ENCODE data around the gene SIRPB2.

The SIRPB2 gene

GRCh38 chr20:1472556-1473245 is 18.5 kb downstream of the SIRPB2 start:
- no peak for TF ChIP-seq CTCF (IDR thresholded peaks at IDR 0.05; ENCODE audit: poor library complexity, severe bottlenecking)
- peaks cover 25% of the 10 kb centered on the region for H3K4me1 ChIP-seq (ENCODE audit: insufficient read depth, poor library complexity, severe bottlenecking)
- H3K4me3 ChIP-seq (ENCODE audit: severe bottlenecking) = no peak overlapping the region
- ATAC-seq (ENCODE audit: low read depth) = no peak
- H3K9me3 ChIP-seq (ENCODE audit: severe bottlenecking) = no peaks in the 10 kb centered on the region
- DNase-seq (ENCODE audit: low spot score) = no peak
- H3K36me3 ChIP-seq (ENCODE audit: low read depth) = no peaks in the 10 kb centered on the region
- H3K27ac ChIP-seq (ENCODE audit: poor library complexity, severe bottlenecking) = no peak overlapping the region
- no peaks in the 10 kb centered on the region for H3K27me3 ChIP-seq (ENCODE audit: insufficient read depth, poor library complexity, severe bottlenecking)

- Histone ChIP-seq H3K27ac (ENCODE audit: poor library complexity, severe bottlenecking) (peak overlapping the region; percentile 57), H3K27me3 (ENCODE audit: insufficient read depth, poor library complexity, severe bottlenecking) (no peaks in the 10 kb centered on the region), H3K36me3 (ENCODE audit: low read depth) (no peaks in the 10 kb centered on the region), H3K4me3 (ENCODE audit: severe bottlenecking) (no peak overlapping the region), H3K9me3 (ENCODE audit: severe bottlenecking) (no peaks in the 10 kb centered on the region), H3K4me1 (ENCODE audit: insufficient read depth, poor library complexity, severe bottlenecking) (peaks cover 18% of the 10 kb centered on the region)
- no peak for ATAC-seq (ENCODE audit: low read depth)
- TF ChIP-seq CTCF (IDR thresholded peaks at IDR 0.05; ENCODE audit: poor library complexity, severe bottlenecking) = no peak
- no peak for DNase-seq (ENCODE audit: low spot score)
Measured at GRCh38 chr20:1471242-1471641, 20.0 kb downstream of the SIRPB2 start.

- TF ChIP-seq CTCF (IDR thresholded peaks at IDR 0.05; ENCODE audit: poor library complexity, severe bottlenecking) = peak; percentile 98
- Histone ChIP-seq H3K36me3 (ENCODE audit: low read depth) (peaks cover 3% of the 10 kb centered on the region; the same call in 1 of the 2 replicates), H3K4me1 (ENCODE audit: insufficient read depth, poor library complexity, severe bottlenecking) (peaks cover 14% of the 10 kb centered on the region), H3K27me3 (ENCODE audit: insufficient read depth, poor library complexity, severe bottlenecking) (no peaks in the 10 kb centered on the region), H3K27ac (ENCODE audit: poor library complexity, severe bottlenecking) (peak overlapping the region; percentile 57), H3K4me3 (ENCODE audit: severe bottlenecking) (no peak overlapping the region), H3K9me3 (ENCODE audit: severe bottlenecking) (no peaks in the 10 kb centered on the region)
- ATAC-seq (ENCODE audit: low read depth) (peak; percentile 62), DNase-seq (ENCODE audit: low spot score) (peak; percentile 85)
Measured at GRCh38 chr20:1469925-1470571, 21.2 kb downstream of the SIRPB2 start.

- ATAC-seq (ENCODE audit: low read depth) (no peak), DNase-seq (ENCODE audit: low spot score) (no peak)
- Histone ChIP-seq H3K27me3 (ENCODE audit: insufficient read depth, poor library complexity, severe bottlenecking) (no peaks in the 10 kb centered on the region), H3K4me1 (ENCODE audit: insufficient read depth, poor library complexity, severe bottlenecking) (peaks cover 13% of the 10 kb centered on the region), H3K36me3 (ENCODE audit: low read depth) (peaks cover 10% of the 10 kb centered on the region), H3K27ac (ENCODE audit: poor library complexity, severe bottlenecking) (peak overlapping the region; percentile 57), H3K9me3 (ENCODE audit: severe bottlenecking) (no peaks in the 10 kb centered on the region), H3K4me3 (ENCODE audit: severe bottlenecking) (no peak overlapping the region)
- TF ChIP-seq CTCF (IDR thresholded peaks at IDR 0.05; ENCODE audit: poor library complexity, severe bottlenecking) = no peak
Measured at GRCh38 chr20:1469306-1469905, 21.8 kb downstream of the SIRPB2 start.

All from RWPE2 (cell line).